ENCODE measurements around the gene RIMS1.

The RIMS1 gene

GRCh38 chr6:72213654-72214053 is 327.3 kb downstream of the RIMS1 start:
- DNase-seq (ENCODE audit: insufficient read length) (no peak), FAIRE-seq (no peak)
- TF ChIP-seq POLR2A (IDR thresholded peaks at IDR 0.05; ENCODE audit: low read depth, low read length) (no peak), POLR2AphosphoS5 (IDR thresholded peaks at IDR 0.05; ENCODE audit: low read depth, low read length) (no peak), TAF1 (IDR thresholded peaks at IDR 0.05; ENCODE audit: borderline replicate concordance, low read depth, low read length) (no peak)

GRCh38 chr6:72216222-72217068 is 330.1 kb downstream of the RIMS1 start:
- no peak for TF ChIP-seq POLR2AphosphoS5 (IDR thresholded peaks at IDR 0.05; ENCODE audit: low read depth, low read length)
- FAIRE-seq (no peak), DNase-seq (ENCODE audit: insufficient read length) (no peak)

- FAIRE-seq = no peak
- no peak for DNase-seq (ENCODE audit: insufficient read length)
- TF ChIP-seq POLR2AphosphoS5 (IDR thresholded peaks at IDR 0.05; ENCODE audit: low read depth, low read length) (no peak), POLR2A (IDR thresholded peaks at IDR 0.05; ENCODE audit: low read depth, low read length) (no peak), TAF1 (IDR thresholded peaks at IDR 0.05; ENCODE audit: borderline replicate concordance, low read depth, low read length) (no peak)
Observed at GRCh38 chr6:72217626-72218025, 331.3 kb downstream of the RIMS1 start.

- no peak for TF ChIP-seq POLR2AphosphoS5 (IDR thresholded peaks at IDR 0.05; ENCODE audit: low read depth, low read length)
- TF ChIP-seq POLR2A (IDR thresholded peaks at IDR 0.05; ENCODE audit: low read depth, low read length) = no peak
- no peak for TF ChIP-seq TAF1 (IDR thresholded peaks at IDR 0.05; ENCODE audit: borderline replicate concordance, low read depth, low read length)
- DNase-seq (ENCODE audit: insufficient read length) = no peak
- FAIRE-seq = no peak
Observed at GRCh38 chr6:72218125-72218524, 331.8 kb downstream of the RIMS1 start.

DNA sequence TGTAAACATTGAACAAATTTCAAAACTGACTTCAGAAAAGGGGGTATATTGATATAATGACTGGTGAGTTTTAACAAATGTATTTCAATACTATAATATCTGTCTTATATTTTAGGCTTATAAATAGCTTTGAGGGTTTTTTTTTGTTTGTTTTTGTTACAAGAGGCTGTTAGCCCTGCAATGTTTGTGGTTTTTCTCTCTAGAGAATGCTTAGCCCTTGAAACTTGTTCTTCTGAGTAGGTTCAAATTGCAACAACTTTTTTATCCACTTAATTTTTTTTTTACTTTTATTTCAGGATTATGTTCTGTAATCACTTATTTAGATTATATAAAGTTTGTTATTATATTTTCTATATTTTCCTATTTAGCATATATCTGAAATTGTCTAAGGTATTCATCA is 333.2 kb downstream of the RIMS1 start:
- FAIRE-seq = no peak
- no peak for DNase-seq (ENCODE audit: insufficient read length)

GRCh38 chr6:72238021-72238420 is 351.7 kb downstream of the RIMS1 start:
- TF ChIP-seq TAF1 (IDR thresholded peaks at IDR 0.05; ENCODE audit: borderline replicate concordance, low read depth, low read length) = no peak
- no peak for TF ChIP-seq POLR2AphosphoS5 (IDR thresholded peaks at IDR 0.05; ENCODE audit: low read depth, low read length)
- TF ChIP-seq POLR2A (IDR thresholded peaks at IDR 0.05; ENCODE audit: low read depth, low read length) = no peak
- FAIRE-seq (no peak), DNase-seq (ENCODE audit: insufficient read length) (no peak)

More for the DNA sequence above, 333.2 kb downstream of the RIMS1 start:
- TF ChIP-seq POLR2A (IDR thresholded peaks at IDR 0.05; ENCODE audit: low read depth, low read length) (no peak), POLR2AphosphoS5 (IDR thresholded peaks at IDR 0.05; ENCODE audit: low read depth, low read length) (no peak), TAF1 (IDR thresholded peaks at IDR 0.05; ENCODE audit: borderline replicate concordance, low read depth, low read length) (no peak)

GRCh38 chr6:72238900-72239299 is 352.6 kb downstream of the RIMS1 start:
- FAIRE-seq (no peak), DNase-seq (ENCODE audit: insufficient read length) (no peak)
- no peak for TF ChIP-seq POLR2AphosphoS5 (IDR thresholded peaks at IDR 0.05; ENCODE audit: low read depth, low read length)
- no peak for TF ChIP-seq POLR2A (IDR thresholded peaks at IDR 0.05; ENCODE audit: low read depth, low read length)
- TF ChIP-seq TAF1 (IDR thresholded peaks at IDR 0.05; ENCODE audit: borderline replicate concordance, low read depth, low read length) = no peak

GRCh38 chr6:72245565-72245964 is 359.2 kb downstream of the RIMS1 start:
- DNase-seq (ENCODE audit: insufficient read length) = no peak
- no peak for TF ChIP-seq TAF1 (IDR thresholded peaks at IDR 0.05; ENCODE audit: borderline replicate concordance, low read depth, low read length)
- TF ChIP-seq POLR2A (IDR thresholded peaks at IDR 0.05; ENCODE audit: low read depth, low read length) = no peak
- TF ChIP-seq POLR2AphosphoS5 (IDR thresholded peaks at IDR 0.05; ENCODE audit: low read depth, low read length) = no peak
- FAIRE-seq = no peak

DNA sequence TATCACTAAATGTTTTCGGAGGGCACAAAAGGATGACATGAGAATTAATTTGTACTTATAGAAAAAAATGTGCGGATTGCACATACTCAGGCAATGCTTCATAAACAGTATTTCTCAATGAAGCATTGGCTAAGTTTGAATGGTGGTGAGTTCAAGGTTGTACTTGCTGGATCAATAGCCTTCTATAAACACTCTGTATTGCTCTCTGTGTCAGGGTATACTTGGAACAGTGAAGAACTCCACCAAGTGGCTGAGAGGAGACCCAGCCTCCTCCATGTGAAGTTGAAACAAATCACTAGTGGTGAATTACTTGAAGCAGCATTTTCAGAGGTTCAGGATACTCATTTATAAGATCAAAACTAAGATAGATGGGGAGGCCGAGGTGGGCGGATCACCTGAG is 360.6 kb downstream of the RIMS1 start:
- TF ChIP-seq TAF1 (IDR thresholded peaks at IDR 0.05; ENCODE audit: borderline replicate concordance, low read depth, low read length) = no peak
- TF ChIP-seq POLR2A (IDR thresholded peaks at IDR 0.05; ENCODE audit: low read depth, low read length) = no peak
- TF ChIP-seq POLR2AphosphoS5 (IDR thresholded peaks at IDR 0.05; ENCODE audit: low read depth, low read length) = no peak
- DNase-seq (ENCODE audit: insufficient read length) (no peak), FAIRE-seq (no peak)

DNA sequence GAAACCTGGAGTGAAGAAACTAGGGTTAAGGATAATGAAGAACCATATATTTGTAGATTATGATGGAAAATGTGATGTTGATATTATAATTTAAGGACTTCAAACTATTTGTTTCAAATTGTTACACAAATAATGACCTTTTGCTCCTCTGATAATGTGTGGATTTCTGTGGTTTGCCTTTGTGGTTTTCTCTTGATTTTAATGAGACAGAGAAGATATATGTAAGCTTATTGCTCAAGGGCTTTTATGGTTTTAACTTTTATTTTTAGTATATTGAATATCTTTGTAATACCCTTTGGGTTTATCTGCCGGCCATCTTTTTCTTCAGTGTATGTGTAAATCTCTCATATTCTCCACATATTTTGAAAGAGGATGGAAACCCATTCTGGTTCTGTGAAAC is 362.3 kb downstream of the RIMS1 start:
- FAIRE-seq (no peak), DNase-seq (ENCODE audit: insufficient read length) (no peak)

DNA sequence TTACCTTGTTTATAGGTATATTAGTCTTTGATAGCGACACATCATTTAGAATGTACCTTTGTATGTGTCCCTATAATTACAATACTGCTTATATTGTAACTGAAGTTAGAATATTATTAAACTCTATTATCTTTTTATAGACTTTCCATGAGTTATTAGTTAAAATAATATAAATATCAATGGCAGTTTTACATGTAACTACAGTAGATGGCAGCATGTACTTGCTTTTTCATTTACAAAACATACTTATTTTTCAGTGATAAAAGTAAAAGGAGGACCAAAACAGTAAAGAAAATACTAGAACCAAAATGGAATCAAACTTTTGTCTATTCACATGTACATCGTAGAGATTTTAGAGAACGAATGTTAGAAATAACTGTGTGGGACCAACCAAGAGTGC is 364.3 kb downstream of the RIMS1 start:
- no peak for DNase-seq (ENCODE audit: insufficient read length)
- TF ChIP-seq POLR2A (IDR thresholded peaks at IDR 0.05; ENCODE audit: low read depth, low read length) = no peak
- no peak for TF ChIP-seq TAF1 (IDR thresholded peaks at IDR 0.05; ENCODE audit: borderline replicate concordance, low read depth, low read length)
- TF ChIP-seq POLR2AphosphoS5 (IDR thresholded peaks at IDR 0.05; ENCODE audit: low read depth, low read length) = no peak
- no peak for FAIRE-seq

More for the DNA sequence above, 362.3 kb downstream of the RIMS1 start:
- TF ChIP-seq POLR2A (IDR thresholded peaks at IDR 0.05; ENCODE audit: low read depth, low read length) = no peak
- no peak for TF ChIP-seq POLR2AphosphoS5 (IDR thresholded peaks at IDR 0.05; ENCODE audit: low read depth, low read length)
- no peak for TF ChIP-seq TAF1 (IDR thresholded peaks at IDR 0.05; ENCODE audit: borderline replicate concordance, low read depth, low read length)

GRCh38 chr6:72260489-72260888 is 374.1 kb downstream of the RIMS1 start:
- FAIRE-seq (no peak), DNase-seq (ENCODE audit: insufficient read length) (no peak)
- TF ChIP-seq POLR2AphosphoS5 (IDR thresholded peaks at IDR 0.05; ENCODE audit: low read depth, low read length) (no peak), POLR2A (IDR thresholded peaks at IDR 0.05; ENCODE audit: low read depth, low read length) (no peak), TAF1 (IDR thresholded peaks at IDR 0.05; ENCODE audit: borderline replicate concordance, low read depth, low read length) (no peak)
